ENCODE data around the gene TPSAB1. TPM values are rescaled to one million over a fixed set of nuclear protein-coding genes. Genes with fewer than 3 reads are reported as not detected.

TPSAB1 gene
- total and polyA plus RNA-seq, 12 donors: 0.11 to 4.8 (median 0.93) TPM; not detected in 3

GRCh38 chr16:1213796-1214372 is 26.6 kb upstream of the TPSAB1 start:
- no peak for DNase-seq
- TF ChIP-seq POLR2A (IDR thresholded peaks at IDR 0.05) (no peak), CTCF (IDR thresholded peaks at IDR 0.05) (no peak)
- intact Hi-C loops (cut with DNase I): no loop called here
- no peak overlapping the region for H3K27ac ChIP-seq
- 84 to 96% (median 86%) methylated on average over 13 to 25 of the region's 25 CpGs for WGBS, 4 donors
- no peak overlapping the region for H3K4me3 ChIP-seq
- H3K36me3 ChIP-seq (replicated peaks in 1 of 2): peaks cover 0 to 29% of the 10 kb centered on the region in 2 donors
- H3K27me3 ChIP-seq: no peaks in the 10 kb centered on the region
- H3K4me1 ChIP-seq (replicated peaks in 1 of 2): no peaks in the 10 kb centered on the region
- no peaks in the 10 kb centered on the region for H3K9me3 ChIP-seq (replicated peaks in 1 of 3)

GRCh38 chr16:1214719-1215118 is 25.8 kb upstream of the TPSAB1 start:
- Histone ChIP-seq H3K27me3 (no peaks in the 10 kb centered on the region), H3K4me1 (replicated peaks in 1 of 2) (no peaks in the 10 kb centered on the region), H3K4me3 (no peak overlapping the region), H3K36me3 (replicated peaks in 1 of 2) (peaks cover 0 to 29% of the 10 kb centered on the region in 2 donors), H3K9me3 (replicated peaks in 1 of 3) (no peaks in the 10 kb centered on the region), H3K27ac (no peak overlapping the region)
- whole genome bisulfite sequencing, 4 donors: 82 to 84% (median 84%) methylated on average over 10 to 16 of the region's 16 CpGs; no CpG with 5 or more reads in 1 of the 4 donors
- intact Hi-C loops (cut with DNase I): no loop called here
- no peak for DNase-seq
- TF ChIP-seq CTCF (IDR thresholded peaks at IDR 0.05) (no peak), POLR2A (IDR thresholded peaks at IDR 0.05) (no peak)

GRCh38 chr16:1215574-1216295 is 24.8 kb upstream of the TPSAB1 start:
- H3K27ac ChIP-seq: no peak overlapping the region
- H3K4me3 ChIP-seq: no peak overlapping the region
- no peaks in the 10 kb centered on the region for H3K4me1 ChIP-seq (replicated peaks in 1 of 2)
- WGBS, 4 donors: 76 to 87% (median 80%) methylated on average over 12 to 32 of the region's 32 CpGs
- intact Hi-C loops (cut with DNase I): no loop called here
- no peak for DNase-seq
- TF ChIP-seq POLR2A (IDR thresholded peaks at IDR 0.05) (no peak), CTCF (IDR thresholded peaks at IDR 0.05) (no peak)
- H3K27me3 ChIP-seq: no peaks in the 10 kb centered on the region
- H3K36me3 ChIP-seq (replicated peaks in 1 of 2): peaks cover 0 to 25% of the 10 kb centered on the region in 2 donors
- H3K9me3 ChIP-seq (replicated peaks in 1 of 3): no peaks in the 10 kb centered on the region

GRCh38 chr16:1216296-1216619 is 24.2 kb upstream of the TPSAB1 start:
- Histone ChIP-seq H3K27ac (no peak overlapping the region), H3K4me1 (replicated peaks in 1 of 2) (no peaks in the 10 kb centered on the region), H3K36me3 (replicated peaks in 1 of 2) (peaks cover 0 to 20% of the 10 kb centered on the region in 2 donors), H3K27me3 (no peaks in the 10 kb centered on the region), H3K9me3 (replicated peaks in 1 of 3) (no peaks in the 10 kb centered on the region), H3K4me3 (no peak overlapping the region)
- DNase-seq: no peak
- no peak for TF ChIP-seq POLR2A (IDR thresholded peaks at IDR 0.05)
- no peak for TF ChIP-seq CTCF (IDR thresholded peaks at IDR 0.05)
- 86 to 93% (median 89%) methylated on average over 5 to 12 of the region's 12 CpGs for WGBS, 4 donors
- intact Hi-C loops (cut with DNase I): no loop called here
